IMR-90 (cell line): ENCODE results near the gene IL31RA.

ENCODE experiments used
- MXI1 ChIP-seq: IDR thresholded peaks from 2 replicates; pipeline ENCODE4 v1.6.1; 2012; ENCODE audit warnings: low read depth, mild to moderate bottlenecking, low read length, moderate library complexity, borderline replicate concordance
- RAD21 ChIP-seq: IDR thresholded peaks from 2 replicates; pipeline ENCODE4 v1.6.1; 2012; ENCODE audit warnings: low read length, improper control_type of control experiment
- USF2 ChIP-seq: fragments of 150-350 bp; IDR thresholded peaks from 2 replicates; pipeline ENCODE4 v1.6.1; 2017; ENCODE audit warnings: mild to moderate bottlenecking, antibody characterized with exemption, low read length, low read depth
- TF ChIP-seq, protein P1 (sequence below): conservative IDR thresholded peaks from 2 replicates; pipeline ENCODE4 v1.5.1; 2012; ENCODE audit warnings: mild to moderate bottlenecking, low read depth, low read length, improper control_type of control experiment

DNA sequence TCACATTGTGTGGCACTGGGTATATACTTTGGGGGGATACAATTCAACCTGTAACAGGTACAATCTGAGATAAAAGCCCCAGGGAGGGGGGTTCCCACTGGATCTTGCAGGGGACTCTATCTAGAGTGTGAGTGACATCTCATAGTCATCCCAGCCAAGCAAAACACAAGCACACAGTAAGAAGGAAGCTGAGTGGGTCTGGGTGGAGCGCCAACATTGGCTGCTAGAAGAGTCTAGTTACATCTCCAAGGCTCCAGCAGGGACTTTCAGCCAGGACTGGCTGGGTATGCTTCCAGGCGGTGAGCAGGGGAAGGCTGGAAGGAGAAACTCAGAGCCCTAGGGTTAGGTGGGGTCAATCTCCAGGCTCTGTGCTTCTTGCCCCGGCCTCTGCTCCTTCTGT is 53.0 kb downstream of the IL31RA start:
- TF ChIP-seq USF2 (no peak), MXI1 (no peak), RAD21 (no peak)
- TF ChIP-seq, protein P1, sequence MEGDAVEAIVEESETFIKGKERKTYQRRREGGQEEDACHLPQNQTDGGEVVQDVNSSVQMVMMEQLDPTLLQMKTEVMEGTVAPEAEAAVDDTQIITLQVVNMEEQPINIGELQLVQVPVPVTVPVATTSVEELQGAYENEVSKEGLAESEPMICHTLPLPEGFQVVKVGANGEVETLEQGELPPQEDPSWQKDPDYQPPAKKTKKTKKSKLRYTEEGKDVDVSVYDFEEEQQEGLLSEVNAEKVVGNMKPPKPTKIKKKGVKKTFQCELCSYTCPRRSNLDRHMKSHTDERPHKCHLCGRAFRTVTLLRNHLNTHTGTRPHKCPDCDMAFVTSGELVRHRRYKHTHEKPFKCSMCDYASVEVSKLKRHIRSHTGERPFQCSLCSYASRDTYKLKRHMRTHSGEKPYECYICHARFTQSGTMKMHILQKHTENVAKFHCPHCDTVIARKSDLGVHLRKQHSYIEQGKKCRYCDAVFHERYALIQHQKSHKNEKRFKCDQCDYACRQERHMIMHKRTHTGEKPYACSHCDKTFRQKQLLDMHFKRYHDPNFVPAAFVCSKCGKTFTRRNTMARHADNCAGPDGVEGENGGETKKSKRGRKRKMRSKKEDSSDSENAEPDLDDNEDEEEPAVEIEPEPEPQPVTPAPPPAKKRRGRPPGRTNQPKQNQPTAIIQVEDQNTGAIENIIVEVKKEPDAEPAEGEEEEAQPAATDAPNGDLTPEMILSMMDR: no peak
